ENCODE results near the gene SIPA1L3.

- TF ChIP-seq, protein P1, sequence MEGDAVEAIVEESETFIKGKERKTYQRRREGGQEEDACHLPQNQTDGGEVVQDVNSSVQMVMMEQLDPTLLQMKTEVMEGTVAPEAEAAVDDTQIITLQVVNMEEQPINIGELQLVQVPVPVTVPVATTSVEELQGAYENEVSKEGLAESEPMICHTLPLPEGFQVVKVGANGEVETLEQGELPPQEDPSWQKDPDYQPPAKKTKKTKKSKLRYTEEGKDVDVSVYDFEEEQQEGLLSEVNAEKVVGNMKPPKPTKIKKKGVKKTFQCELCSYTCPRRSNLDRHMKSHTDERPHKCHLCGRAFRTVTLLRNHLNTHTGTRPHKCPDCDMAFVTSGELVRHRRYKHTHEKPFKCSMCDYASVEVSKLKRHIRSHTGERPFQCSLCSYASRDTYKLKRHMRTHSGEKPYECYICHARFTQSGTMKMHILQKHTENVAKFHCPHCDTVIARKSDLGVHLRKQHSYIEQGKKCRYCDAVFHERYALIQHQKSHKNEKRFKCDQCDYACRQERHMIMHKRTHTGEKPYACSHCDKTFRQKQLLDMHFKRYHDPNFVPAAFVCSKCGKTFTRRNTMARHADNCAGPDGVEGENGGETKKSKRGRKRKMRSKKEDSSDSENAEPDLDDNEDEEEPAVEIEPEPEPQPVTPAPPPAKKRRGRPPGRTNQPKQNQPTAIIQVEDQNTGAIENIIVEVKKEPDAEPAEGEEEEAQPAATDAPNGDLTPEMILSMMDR (IDR thresholded peaks at IDR 0.05): no peak
- no peak for TF ChIP-seq TCF7L2 (IDR thresholded peaks at IDR 0.05; ENCODE audit: low read depth, low read length)
These were observed 287.2 kb downstream of the SIPA1L3 start for GRCh38 chr19:38194061-38194701.

All from Panc1 (cell line).